IPS-NIHi7 (cell line): Measurements from ENCODE around the gene NMU.
"Not testable (repeated sequence)": the region's sequence is repeated elsewhere in the genome, so short reads cannot be mapped to it uniquely, and the experiment has no call there.

Experiments
- DNase-seq: peaks from one replicate; pipeline ENCODE4 v3.0.0; 2012; ENCODE audit warnings: mixed read lengths; ENCODE audit errors: extremely low spot score

Gene NMU

DNA sequence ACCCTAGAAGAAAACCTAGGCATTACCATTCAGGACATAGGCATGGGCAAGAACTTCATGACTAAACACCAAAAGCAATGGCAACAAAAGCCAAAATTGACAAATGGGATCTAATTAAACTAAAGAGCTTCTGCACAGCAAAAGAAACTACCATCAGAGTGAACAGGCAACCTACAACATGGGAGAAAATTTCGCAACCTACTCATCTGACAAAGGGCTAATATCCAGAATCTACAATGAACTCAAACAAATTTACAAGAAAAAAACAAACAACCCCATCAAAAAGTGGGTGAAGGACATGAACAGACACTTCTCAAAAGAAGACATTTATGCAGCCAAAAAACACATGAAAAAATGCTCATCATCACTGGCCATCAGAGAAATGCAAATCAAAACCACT lies 12.0 kb downstream of the NMU start:
- not testable (repeated sequence) for DNase-seq

DNA sequence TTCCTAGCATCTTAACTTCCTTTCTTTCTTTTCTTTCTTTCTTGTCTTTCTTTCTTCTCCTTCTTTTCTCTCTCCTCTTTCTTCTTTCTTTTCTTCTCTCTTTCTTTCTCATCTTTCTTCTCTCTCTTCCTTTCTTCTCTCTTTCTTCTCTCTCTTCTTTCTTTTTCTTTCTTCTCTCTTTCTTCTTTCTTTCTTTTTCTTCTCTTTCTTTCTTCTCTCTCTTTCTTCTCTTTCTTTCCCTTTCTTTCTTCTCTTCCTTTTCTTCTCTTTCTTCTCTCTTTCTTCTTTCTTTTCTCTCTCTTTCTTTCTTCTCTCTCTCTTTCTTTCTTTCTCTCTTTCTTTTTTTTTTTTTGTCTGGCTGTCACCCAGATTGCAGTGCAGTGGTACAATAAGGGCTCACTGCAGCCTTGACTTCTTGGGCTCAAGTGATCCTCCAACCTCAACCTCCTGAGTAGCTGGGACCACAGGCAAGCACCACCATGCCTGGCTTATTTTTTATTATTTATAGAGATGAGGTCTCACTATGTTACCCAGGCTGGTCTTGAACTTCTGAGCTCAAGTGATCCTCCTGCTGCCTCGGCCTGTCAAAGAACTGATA lies 17.5 kb downstream of the NMU start:
- DNase-seq = no peak

DNA sequence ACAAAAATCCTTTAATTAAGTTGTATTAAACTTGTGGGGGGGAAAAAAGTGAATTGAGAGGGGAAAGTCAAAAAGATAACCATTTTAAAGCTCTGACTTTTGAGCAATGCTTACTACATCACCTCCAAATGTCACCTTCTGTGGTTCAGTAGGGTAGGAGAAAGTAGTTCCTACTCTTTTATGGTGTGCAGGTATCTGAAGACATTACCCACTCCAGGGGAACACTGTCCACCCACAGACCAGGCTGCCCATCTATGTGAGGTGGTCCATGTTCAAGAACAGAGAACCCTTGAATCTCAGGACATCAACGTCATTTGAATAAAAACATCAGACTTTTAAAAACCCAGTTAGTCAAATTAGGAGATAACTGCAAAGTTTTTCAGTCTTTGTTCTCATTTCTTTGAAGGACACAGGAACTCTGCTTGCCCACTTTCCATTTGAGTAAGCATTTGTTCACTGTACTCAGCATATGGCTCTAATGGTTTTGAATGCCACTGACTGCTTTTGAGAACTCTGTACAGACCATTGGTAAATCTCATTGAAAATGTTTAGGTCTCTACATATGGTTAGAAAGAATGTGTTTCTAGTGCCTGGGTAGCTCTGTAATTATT lies 18.4 kb downstream of the NMU start:
- DNase-seq = no peak

DNA sequence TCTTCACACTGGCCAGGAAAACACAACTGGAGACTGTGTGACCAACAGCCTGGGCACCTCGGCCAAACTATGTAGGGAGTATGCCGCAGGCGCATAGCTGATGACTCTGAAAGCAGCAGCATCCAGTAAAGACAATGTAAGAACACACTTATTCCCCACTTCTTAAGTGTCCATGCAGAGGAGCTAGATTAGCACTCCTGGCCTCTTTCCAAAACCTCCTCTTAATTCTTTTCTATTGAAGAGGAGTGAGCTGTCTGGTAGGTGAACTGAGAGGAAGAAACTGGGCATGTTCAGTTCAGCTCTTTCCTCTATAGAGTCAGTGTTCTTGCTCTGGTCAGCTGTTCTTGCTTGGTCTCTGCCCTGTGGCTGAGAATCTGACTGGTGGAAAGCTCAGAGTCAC lies 21.1 kb downstream of the NMU start:
- no peak for DNase-seq

DNA sequence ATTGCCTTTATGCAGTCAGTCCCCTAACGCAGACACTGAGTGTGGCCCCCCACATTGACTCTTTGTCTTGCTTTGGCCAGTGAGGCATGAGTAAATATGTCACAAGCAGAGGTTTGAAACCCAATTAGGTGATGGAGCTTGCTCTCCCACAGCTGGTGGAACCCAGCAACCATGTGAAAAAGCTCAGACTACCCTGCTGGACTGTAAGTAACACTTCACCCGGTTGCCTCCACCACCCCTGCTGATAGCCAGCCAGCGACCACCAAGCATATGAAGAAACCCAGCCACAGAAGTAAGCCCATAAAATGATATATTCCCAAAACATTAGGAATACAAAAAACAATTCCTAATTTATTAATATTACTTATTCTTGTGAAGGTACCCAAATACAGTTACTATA lies 22.5 kb downstream of the NMU start:
- DNase-seq = peak; percentile 18

DNA sequence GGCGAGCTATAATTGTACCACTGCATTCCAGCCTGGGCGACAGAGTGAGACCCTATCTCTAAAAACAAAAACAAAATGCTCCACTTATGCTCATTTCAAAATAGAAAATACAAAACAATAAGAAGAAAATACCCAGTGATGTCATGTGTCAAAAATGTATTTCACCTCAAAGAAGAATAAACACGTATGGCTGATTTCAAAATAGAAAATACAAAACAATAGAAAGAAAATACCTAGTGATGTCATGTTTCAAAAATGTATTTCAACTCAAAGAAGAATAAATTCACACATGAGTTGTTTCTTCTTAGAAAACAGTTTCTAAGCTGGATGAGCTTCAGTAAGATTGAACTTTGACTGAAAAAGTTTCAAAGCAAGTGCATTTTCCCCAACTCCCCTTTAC lies 23.8 kb downstream of the NMU start:
- no peak for DNase-seq

DNA sequence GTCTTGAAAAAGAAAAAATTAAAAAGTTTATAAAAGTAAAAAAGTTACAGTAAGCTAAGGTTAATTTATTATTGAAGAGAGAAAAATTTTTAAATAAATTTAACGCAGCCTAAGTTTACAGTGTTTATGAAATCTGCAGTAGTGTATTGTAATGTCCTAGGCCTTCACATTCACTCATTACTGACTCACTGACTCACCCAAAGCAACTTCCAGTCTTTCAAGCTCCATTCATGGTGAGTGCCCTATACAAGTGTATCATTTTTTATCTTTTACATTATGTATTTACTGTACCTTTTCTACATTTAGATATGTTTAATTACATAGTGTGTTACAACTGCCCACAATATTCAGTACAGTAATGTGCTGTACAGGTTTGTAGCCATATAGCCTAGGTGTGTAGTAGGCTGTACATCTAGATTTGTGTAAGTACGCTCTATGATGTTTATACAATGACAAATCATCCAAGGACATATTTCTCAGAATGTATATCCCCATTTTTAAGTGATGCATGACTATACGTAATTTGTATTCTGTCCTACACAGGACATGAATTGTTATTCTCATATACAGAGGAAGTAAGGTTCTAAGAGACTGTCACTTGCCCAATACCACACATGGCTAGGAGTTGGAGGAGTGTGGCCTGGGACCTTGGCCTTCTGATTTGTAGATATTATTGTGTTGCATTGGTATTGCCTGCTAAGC lies 24.6 kb downstream of the NMU start:
- no peak for DNase-seq

DNA sequence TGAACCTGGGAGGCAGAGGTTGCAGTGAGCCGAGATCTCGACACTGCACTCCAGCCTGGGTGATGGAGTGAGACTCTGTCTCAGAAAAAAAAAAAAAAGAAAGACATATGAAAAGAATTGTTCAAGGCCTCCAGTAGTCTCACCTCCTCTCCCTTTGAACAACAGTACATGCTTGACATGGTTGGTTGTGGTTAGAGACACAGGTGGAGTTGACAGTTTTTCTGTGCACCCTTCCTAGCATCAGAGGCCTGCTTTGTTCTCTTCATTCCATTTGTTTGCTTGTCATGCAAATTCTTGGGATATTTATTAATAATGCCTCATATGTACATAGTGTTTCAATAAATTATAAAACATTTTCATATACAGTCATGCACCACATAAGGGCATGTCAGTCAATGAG lies 25.7 kb downstream of the NMU start:
- DNase-seq = no peak

DNA sequence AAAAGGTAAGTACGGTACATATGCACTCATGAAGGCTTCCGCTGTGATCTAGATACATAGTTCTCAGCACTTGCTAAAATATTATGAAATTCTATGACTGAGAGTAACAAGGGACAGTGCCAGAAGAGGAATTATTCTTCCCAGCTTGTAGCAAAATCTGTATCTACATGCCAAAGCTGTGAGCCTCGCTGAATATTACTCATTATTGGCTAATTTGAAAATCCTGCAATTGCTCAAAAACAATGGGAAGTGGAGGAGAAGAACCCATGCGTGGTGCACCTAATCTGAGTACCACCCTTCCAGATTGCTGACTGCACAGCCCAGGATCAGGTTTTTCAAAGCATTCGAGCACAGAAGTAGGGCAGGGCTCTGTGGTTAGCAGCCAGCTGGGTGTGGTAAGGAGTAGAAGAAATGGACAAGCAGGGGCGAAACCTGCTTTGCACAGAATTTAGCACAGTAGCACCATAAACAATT lies 26.7 kb downstream of the NMU start:
- DNase-seq = no peak

DNA sequence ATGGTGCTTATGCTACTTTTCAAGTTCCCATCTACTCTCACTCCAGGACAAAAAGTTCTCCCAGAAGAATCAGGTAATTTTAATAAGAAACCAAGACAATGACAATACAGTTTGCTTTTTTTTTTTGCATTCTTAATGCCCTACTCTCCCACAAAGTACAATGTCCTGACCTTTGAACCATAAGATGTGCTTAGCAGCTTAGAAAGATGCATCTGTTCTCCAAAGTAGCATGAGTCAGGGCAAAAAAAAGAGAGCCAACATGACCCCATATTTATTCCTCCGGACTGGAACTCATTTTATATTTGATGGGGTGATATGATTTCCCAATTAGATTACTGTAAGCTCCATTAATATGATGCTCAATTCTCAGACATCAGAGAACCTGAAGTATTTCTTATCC lies 27.5 kb downstream of the NMU start:
- no peak for DNase-seq

DNA sequence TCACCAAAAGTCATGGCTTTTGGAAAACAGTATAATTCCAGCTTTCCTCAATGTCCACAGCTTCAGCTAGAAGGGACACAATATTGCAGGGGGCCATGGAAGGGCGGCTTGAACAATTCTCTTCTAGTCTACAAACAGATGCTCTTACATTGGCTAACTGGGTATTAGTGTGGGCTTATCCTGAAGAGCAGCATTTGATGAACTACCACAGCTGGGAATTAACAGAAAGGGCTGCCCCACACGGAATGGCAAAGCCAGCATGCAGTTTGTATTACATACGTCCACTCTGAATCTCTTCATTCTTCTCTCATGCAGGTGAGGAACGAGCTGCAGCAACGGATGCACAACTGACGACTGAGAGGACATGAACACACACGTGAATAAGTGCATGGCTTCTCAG lies 31.1 kb downstream of the NMU start:
- DNase-seq = no peak

DNA sequence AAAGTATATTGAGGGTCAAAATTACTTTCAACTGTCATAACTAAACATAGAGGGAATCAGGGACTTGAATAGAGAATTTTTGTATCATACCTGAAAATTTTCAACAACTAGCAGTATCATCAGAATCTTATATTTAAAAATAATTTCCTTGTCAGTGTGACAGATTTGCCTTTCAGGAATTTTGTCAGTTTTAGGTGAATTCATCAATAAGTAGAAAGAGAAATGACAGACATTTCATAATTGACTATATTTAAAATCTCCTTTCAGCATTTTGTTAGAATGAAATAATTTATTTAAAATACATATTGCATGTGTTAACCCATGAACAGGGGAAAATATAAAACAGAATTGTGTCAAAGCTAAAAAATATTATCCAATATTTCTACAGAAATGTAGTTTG lies 35.5 kb downstream of the NMU start:
- no peak for DNase-seq

DNA sequence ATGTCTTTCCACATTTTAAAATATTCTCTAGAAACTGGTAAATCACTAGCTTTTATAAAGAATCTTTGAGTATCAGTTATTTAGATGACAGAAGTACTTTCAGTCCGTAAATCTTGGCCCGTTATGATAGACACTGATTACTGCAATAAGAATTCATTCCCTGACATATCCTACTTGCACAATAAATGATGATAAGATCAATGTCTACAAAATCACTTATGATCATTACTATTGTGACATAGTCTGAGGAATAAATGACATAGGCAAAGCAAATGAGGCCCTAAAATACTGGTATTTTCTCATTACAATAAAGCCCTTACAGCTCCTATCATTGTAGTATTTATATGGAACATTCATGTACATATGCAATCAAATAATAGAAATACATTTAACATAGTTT lies 37.5 kb downstream of the NMU start:
- DNase-seq = no peak

DNA sequence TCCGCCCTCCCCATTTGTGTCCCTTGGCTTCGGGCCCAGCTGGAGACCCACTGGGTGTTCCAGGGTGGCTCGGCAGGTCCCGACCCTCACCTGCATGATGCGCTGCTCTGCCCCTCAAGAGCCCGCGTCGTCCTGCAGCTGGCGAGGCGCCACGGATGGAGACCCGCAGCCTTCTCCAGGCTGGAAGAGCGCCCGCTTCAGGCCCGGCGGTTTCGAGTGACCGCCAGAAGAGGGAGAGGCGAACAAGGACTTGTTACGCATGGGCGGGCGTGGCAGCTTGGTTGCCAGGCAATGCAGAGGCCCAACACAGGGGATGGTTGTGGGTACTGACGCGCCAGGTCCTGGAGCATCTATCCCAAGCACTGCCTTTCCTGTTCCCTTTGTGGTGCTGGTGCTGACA lies 44.1 kb downstream of the NMU start, which contains the start of gene PDCL2:
TSS of gene PDCL2 (minus strand) at position 232 of the 400 bp plus-strand sequence. CDS start at position 96, 136 bp downstream.
- peak; percentile 34 for DNase-seq

DNA sequence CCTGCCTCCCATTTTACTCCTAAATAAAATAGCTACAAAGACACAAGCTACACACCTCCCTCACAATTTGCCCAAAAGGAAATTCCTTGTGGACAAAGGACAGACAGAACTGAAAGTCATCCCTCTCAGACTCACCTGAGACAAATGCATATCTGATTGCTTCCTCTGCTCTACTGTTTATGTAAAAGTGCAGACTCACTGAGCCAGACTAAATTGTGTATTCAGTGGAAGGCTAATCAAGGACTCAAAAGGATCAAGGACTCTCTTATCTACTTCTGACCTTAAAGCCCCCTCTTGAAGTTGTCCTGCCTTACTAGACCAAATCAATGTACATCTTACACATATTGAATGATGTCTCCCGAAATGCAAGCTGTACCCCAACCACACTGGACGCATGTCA lies 47.9 kb downstream of the NMU start:
- no peak for DNase-seq

DNA sequence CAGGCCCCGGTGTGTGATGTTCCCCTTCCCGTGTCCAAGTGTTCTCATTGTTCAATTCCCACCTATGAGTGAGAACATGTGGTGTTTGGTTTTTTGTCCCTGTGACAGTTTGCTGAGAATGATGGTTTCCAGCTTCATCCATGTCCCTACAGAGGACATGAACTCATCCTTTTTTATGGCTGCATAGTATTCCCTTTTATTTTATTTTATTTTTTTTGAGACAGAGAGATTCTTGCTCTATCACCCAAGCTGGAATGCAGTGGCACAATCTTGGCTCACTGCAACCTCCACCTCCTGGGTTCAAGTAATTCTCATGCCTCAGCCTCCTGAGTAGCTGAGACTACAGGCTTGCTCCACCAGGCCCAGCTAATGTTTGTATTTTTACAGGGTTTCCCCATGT lies 53.3 kb downstream of the NMU start:
- not testable (repeated sequence) for DNase-seq

DNA sequence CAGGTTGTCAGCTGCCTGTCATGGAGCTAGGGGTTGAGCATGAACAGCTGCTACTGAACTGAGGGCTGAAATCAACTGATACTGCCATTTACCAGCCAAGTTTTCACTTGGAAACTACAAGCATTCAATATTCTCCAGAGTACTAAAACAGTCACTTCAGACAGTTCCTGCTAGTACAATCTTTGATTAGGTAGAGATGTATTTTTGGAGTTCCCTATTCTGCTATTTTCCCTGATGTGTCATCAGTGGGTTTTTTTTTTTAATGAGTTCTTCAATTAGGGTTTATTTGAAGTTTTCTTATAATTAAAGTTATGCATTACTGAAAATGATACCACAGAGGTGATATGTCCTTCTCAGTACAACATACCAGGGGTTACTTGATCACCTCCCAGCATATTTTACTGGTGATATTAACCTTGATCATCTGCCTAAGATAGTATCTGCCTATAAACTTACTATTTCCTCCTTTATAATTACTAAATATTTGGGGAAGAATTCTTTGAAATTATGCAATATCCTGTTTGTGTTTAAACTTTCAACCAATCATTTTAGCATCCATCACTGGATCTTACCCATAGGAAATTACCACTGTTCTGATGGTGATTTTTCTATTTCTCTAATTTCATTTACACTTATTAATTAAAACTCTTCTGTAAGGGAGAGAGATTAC lies 57.6 kb downstream of the NMU start:
- DNase-seq = no peak

DNA sequence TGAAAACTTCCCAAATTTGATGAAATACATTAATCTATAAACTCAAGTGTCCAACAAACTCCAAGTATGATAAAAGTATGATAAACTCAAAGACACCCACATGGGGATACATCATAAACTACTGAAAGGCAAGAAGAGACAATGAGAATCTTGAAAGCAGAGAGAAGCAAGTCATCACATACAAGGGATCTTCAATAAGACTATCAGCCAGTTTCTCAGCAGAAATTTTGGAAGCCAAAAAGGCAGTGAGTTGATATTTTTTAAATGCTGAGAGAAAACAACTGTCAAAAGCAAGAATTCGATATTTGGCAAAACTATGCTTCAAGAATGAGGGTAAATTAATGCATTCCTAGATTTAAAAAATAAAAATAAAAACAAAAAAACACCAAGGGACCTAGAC lies 60.6 kb downstream of the NMU start:
- no peak for DNase-seq

DNA sequence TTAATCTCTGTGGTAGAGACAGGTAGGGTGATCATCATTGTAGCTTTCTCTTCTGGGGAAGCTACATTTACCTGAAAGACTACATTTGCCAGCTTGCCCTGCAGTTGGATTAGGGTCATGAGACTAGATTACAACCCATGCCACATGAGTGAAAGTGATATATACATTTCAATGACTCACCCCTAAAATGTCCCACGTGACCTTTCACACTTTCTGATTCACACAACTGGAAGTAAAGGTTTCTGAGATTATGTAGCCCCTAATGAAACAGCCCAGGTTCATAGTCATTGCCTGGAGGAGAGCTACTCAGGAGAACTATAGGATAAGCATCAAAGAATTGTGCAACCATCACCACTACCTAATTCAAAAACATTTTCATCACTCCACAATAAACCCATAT lies 61.8 kb downstream of the NMU start:
- DNase-seq = no peak

DNA sequence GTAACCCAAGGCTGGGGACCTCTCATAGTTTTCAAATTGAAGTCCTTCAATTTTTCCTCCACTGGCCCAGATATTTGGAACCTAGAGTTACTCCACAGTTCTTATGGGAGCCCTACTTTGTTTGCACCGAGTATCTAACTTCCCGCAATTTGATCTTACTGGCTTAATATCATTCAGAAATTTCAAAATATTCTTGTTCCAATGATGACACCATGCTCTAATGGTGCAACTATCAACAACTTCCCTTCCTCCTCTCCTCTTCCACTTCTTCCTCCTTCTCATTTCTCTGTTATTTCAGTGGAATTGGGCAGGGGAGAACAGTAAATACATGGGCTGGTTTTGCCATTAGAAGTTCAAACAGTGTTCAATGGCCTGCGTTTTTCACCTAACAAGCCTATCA lies 64.3 kb downstream of the NMU start:
- no peak for DNase-seq

DNA sequence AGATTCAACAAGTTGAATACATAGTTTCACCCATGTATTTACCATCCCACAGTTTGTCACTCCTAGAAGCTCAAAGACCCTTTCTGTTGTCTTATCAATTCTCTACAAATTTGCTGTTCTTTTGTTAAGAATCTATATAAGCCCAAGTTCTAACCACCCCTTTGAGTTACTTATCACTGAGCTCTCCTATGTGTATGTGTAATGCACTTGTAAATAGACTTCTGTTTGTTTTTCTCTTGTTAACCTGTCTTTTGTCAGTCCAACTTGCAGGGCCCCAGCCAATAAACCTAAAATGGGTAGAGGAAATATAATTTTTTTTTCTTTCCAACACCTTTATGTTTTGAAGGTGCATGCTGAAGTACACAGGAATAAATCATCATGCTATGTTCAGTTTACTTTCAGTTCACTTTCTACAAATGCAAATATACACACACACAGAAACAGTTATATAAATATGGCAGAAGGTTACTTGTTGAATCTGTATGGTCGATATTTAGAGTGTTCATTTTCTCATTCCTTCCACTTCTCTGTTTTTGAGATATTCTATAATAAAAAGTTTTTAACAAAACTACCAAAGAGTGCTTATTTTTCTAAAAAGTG lies 67.1 kb downstream of the NMU start:
- no peak for DNase-seq

DNA sequence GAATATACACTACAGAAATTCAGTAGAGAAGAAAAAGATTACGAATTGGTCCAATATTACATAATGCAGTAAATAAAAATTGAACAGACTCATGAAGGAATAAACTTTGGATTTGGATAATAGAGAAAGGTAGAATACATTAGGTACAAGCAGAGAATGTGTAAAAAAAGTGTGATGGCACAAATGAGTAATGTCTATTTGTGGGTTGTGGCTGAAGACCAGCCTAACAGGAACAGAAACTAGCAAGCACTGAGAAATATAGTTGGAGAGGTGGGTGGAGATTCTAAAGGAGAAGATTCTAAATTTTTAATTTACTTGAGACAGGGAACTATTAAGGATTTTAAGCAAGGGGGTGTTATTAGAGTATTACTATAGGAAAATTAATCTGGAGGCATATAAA lies 74.2 kb downstream of the NMU start:
- no peak for DNase-seq
